ENCODE results near the gene CHCHD6. TPM values are rescaled to one million over a fixed set of nuclear protein-coding genes. Genes with fewer than 3 reads are reported as not detected.

Gene CHCHD6
- total RNA-seq, 1 experiment from 2014 or later, result 47.7 TPM

- Histone ChIP-seq H3K4me2 (no peak overlapping the region), H3K36me3 (ENCODE audit: low read depth) (no peaks in the 10 kb centered on the region), H2AFZ (no peak overlapping the region), H3K9me2 (ENCODE audit: insufficient read depth) (no peaks in the 10 kb centered on the region), H3K9me3 (ENCODE audit: insufficient read depth, low read depth) (no peaks in the 10 kb centered on the region), H3K27ac (no peak overlapping the region), H3F3A (ENCODE audit: insufficient read depth, low read depth) (no peaks in the 10 kb centered on the region), H3K27me3 (ENCODE audit: insufficient read depth, low read depth) (no peaks in the 10 kb centered on the region), H3K79me2 (ENCODE audit: low read depth) (no peaks in the 10 kb centered on the region), H3K4me1 (replicated peaks; ENCODE audit: insufficient read depth) (no peaks in the 10 kb centered on the region), H3K4me3 (no peak overlapping the region), H4K20me1 (ENCODE audit: insufficient read depth) (no peaks in the 10 kb centered on the region)
- no TSS peak for BruUV-seq (replicated peaks)
- TF ChIP-seq EZH2 (IDR thresholded peaks at IDR 0.05; ENCODE audit: low read depth), result no peak
- TF ChIP-seq CTCF (conservative IDR thresholded peaks at IDR 0.05), result no peak
- intact Hi-C loops (cut with micrococcal nuclease; ENCODE audit: unreplicated experiment), result no loop called here
- DNase-seq, result no peak
- POLR2A ChIA-PET (ENCODE audit: unreplicated experiment), result no interaction called here
- CTCF ChIA-PET, result no interaction called here
These were observed 249.1 kb downstream of the CHCHD6 start for GRCh38 chr3:126952983-126953660.

- H3K79me2 ChIP-seq (ENCODE audit: low read depth), result no peaks in the 10 kb centered on the region
- H3K36me3 ChIP-seq (ENCODE audit: low read depth), result no peaks in the 10 kb centered on the region
- no peaks in the 10 kb centered on the region for H3F3A ChIP-seq (ENCODE audit: insufficient read depth, low read depth)
- no peak overlapping the region for H2AFZ ChIP-seq
- TF ChIP-seq CTCF (conservative IDR thresholded peaks at IDR 0.05), result no peak
- TF ChIP-seq EZH2 (IDR thresholded peaks at IDR 0.05; ENCODE audit: low read depth), result no peak
- H3K4me3 ChIP-seq, result no peak overlapping the region
- H3K9me2 ChIP-seq (ENCODE audit: insufficient read depth), result no peaks in the 10 kb centered on the region
- no peak for DNase-seq
- H3K27me3 ChIP-seq (ENCODE audit: insufficient read depth, low read depth), result no peaks in the 10 kb centered on the region
- no peak overlapping the region for H3K4me2 ChIP-seq
- no peaks in the 10 kb centered on the region for H4K20me1 ChIP-seq (ENCODE audit: insufficient read depth)
- ChIA-PET POLR2A (ENCODE audit: unreplicated experiment) (no interaction called here), CTCF (no interaction called here)
- BruUV-seq (replicated peaks), result no TSS peak
- intact Hi-C loops (cut with micrococcal nuclease; ENCODE audit: unreplicated experiment), result no loop called here
- no peaks in the 10 kb centered on the region; the same call in 1 of the 2 replicates for H3K4me1 ChIP-seq (replicated peaks; ENCODE audit: insufficient read depth)
- H3K27ac ChIP-seq, result no peak overlapping the region
- no peaks in the 10 kb centered on the region for H3K9me3 ChIP-seq (ENCODE audit: insufficient read depth, low read depth)
These were observed 250.3 kb downstream of the CHCHD6 start for GRCh38 chr3:126954141-126954842.

GRCh38 chr3:126955004-126955790 is 251.2 kb downstream of the CHCHD6 start:
- H3K9me3 ChIP-seq (ENCODE audit: insufficient read depth, low read depth), result no peaks in the 10 kb centered on the region
- no peak overlapping the region for H3K4me2 ChIP-seq
- CTCF ChIA-PET, result no interaction called here
- no TSS peak for BruUV-seq (replicated peaks)
- TF ChIP-seq EZH2 (IDR thresholded peaks at IDR 0.05; ENCODE audit: low read depth), result no peak
- TF ChIP-seq CTCF (conservative IDR thresholded peaks at IDR 0.05), result no peak
- POLR2A ChIA-PET (ENCODE audit: unreplicated experiment), result no interaction called here
- H3F3A ChIP-seq (ENCODE audit: insufficient read depth, low read depth), result peaks cover 3% of the 10 kb centered on the region; the same call in 1 of the 2 replicates
- DNase-seq, result no peak
- H3K9me2 ChIP-seq (ENCODE audit: insufficient read depth), result no peaks in the 10 kb centered on the region
- no peaks in the 10 kb centered on the region for H3K79me2 ChIP-seq (ENCODE audit: low read depth)
- no peaks in the 10 kb centered on the region for H3K27me3 ChIP-seq (ENCODE audit: insufficient read depth, low read depth)
- peaks cover 8% of the 10 kb centered on the region for H3K4me1 ChIP-seq (replicated peaks; ENCODE audit: insufficient read depth)
- intact Hi-C loops (cut with micrococcal nuclease; ENCODE audit: unreplicated experiment), result no loop called here
- no peaks in the 10 kb centered on the region for H3K36me3 ChIP-seq (ENCODE audit: low read depth)
- no peak overlapping the region for H3K27ac ChIP-seq
- H3K4me3 ChIP-seq, result no peak overlapping the region
- H4K20me1 ChIP-seq (ENCODE audit: insufficient read depth), result no peaks in the 10 kb centered on the region
- no peak overlapping the region for H2AFZ ChIP-seq

Data from PC-9 (cell line).